ENCODE measurements around the gene ALG11. TPM values are rescaled to one million over a fixed set of nuclear protein-coding genes. Genes with fewer than 3 reads are reported as not detected.
"Not testable (repeated sequence)": the region's sequence is repeated elsewhere in the genome, so short reads cannot be mapped to it uniquely, and the experiment has no call there.

ALG11 gene
- total RNA-seq, 1 donor, result 6.2 TPM

DNA sequence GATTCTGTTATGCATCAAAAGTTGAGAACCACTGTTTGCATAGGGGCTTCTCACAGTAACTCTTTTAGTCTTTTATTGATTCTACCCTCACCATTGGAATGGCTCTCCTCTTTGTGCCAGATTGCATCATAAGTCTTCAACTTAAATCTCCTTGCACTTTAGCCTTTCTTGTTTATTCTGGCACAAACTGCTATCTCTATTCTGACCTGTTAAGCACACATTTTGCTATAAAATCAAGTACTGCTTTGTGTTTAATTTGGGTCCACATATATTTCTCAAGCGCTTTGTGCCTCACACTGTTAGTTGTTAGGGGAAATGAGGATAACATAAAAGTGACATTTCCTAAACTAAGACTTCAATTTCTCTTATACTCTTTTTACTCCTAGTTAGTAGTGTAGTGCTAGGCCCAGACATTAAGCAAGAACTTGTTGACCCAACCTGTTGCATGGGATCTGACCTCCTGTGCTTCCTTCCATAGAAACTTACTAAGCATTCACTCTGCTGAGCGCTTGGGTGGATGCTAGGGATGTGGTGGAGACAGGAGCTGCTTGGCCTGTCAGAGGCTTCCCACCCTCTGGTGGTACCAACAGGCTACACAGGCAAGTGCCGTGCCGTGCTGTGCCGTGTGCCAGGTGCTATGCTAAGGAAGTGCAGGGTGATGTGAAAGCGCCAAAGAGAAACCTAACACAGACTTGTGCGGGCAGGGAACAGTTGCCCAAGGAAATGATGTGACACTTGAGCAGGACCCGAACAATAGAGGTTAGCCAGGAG, 13.5 kb downstream of the ALG11 start:
- no peak for DNase-seq (ENCODE audit: low read depth in 2 of 3, low spot score in 2 of 3)

DNA sequence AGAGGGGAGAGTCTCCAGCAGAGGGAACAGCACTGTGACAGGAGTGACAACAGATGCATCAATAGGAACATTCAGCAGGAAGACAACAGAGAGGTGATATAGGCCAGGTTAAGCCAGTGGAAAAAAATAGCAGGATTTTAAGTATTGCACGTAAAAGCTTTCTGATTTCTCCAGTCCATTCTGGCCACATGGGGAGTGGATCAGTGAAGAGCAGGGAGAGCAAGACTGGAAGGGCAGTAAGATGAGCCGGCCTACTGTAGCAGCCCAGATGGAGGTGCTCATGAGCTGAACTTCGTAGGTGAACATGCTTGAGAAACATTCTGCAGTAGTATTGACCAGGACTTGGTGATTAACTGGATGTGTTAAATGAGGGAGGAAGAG, 14.0 kb downstream of the ALG11 start:
- DNase-seq (ENCODE audit: low read depth in 2 of 3, low spot score in 2 of 3), result no peak

DNA sequence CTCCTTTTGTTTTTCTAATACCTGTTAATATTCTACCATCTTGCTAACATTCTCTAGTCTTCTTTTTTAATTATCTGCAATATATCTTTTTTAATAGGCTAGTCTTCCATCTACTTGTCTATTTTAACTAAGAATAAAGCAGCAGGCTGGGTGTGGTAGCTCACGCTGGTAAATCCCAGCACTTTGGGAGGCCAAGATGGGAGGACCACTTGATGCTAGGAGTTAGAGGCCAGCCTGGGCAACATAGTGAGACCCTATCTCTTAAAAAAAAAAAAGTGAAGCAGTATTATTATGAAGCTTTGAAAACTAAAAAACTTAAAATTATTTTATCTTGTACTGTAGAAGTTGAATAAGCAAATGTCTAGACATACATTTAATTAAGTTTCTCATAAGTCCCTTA, 15.6 kb downstream of the ALG11 start:
- no peak for DNase-seq (ENCODE audit: low read depth in 2 of 3, low spot score in 2 of 3)

DNA sequence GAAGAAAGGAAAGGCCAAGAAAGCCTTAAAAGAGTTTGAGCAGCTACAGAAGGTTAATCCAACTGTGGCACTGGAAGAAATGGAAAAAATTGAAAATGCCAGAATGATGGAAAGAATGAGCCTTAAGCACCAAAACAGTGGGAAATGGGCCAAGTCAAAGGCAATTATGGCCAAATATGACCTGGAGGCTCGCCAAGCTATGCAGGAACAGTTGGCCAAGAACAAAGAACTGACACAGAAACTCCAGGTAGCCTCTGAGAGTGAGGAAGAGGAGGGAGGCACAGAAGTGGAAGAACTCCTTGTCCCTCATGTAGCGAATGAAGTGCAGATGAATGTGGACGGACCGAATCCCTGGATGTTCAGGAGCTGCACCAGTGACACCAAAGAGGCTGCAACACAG, 17.4 kb downstream of the ALG11 start:
- no peak for DNase-seq (ENCODE audit: low read depth in 2 of 3, low spot score in 2 of 3)

DNA sequence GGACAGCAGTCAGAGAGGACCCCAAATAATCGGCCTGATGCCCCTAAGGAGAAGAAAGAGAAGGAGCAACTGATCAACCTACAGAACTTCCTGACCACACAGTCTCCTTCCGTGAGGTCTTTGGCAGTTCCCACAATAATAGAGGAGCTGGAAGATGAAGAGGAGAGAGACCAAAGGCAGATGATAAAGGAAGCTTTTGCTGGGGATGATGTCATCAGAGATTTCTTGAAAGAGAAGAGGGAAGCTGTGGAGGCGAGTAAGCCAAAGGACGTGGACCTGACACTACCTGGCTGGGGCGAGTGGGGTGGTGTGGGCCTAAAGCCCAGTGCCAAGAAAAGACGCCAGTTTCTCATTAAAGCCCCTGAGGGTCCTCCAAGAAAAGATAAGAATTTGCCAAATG, 18.2 kb downstream of the ALG11 start:
- DNase-seq (ENCODE audit: low read depth in 2 of 3, low spot score in 2 of 3), result not testable (repeated sequence)

DNA sequence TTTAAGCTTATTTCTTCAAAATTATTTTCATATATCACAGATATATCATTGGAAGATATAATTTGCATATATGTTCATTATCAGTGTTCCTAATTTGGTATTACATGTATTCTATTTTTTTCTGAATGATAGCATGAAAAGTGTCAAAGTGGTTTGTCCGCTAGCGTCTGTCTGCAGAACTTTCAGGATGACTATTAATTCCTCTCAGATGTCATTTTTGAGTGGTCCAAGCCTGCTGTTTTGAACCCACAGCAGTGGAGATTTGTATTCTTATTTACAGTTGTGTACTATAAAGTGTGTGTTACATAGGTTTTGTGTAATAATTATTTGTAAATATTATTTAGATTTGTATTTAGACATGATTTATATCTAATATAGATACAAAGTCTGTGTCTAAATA, 20.8 kb downstream of the ALG11 start:
- no peak for DNase-seq (ENCODE audit: low read depth in 2 of 3, low spot score in 2 of 3)

DNA sequence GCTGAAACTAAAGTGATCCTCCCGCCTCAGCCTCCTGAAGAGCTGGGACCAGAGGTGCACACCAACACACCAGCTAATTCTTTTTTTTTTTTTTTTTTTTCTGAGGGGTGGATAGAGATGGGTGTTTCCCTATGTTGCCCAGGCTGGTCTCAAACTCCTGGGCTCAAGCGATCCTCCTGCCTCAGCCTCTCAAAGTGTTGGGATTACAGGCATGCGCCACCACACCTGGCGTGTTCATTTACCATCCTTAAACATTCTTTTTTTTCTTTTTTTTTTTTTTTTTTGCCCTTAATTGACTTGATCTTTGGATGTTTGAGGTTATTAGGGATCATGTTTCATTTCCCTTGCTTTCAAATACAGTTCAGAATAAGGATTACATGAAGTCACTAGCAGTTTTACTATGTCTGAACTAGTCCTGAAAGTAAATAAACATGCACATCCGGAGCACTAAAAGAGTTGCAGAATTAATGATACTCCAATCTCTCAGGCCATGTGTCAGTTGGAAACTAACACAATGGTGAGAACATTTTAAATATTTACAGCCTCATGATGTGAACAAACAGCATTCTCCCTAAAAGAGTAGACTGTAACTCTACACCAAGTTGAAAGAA, 22.5 kb downstream of the ALG11 start:
- DNase-seq (ENCODE audit: low read depth in 2 of 3, low spot score in 2 of 3), result no peak

DNA sequence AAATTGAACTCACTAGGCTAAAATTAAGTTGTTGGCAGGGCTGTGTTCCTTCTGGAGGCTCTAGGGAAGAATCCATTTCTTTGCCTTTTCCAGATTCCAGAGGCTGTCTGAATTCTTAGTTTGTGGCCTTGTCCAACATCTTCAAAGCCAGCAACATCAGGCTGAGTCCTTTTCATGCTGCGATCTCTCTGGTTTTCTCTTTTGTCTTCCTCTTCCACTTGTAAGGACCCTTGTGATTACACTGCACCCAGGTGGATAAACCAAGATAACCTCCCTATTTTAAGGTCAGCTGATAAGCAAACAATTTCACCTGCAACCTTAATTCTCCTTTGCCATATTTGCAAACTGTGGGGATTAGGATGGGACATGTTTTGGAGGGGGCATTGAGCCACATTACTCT, 23.8 kb downstream of the ALG11 start:
- no peak for DNase-seq (ENCODE audit: low read depth in 2 of 3, low spot score in 2 of 3)

DNA sequence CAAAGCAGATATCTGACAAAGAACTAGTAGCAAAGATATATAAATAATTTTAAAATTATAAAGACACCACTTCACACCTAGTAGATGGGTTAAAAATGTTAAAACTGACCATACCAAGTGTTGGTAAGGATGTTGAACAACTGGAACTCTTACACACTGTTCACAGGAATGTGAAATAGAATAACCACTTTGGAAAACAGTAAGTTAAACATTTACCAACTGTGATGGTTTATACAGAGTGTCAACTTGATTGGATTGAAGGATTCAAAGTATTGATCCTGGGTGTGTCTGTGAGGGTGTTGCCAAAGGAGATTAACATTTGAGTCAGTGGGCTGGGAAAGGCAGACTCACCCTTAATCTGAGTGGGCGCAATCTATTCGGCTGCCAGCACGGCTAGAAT, 31.5 kb downstream of the ALG11 start:
- DNase-seq (ENCODE audit: low read depth in 2 of 3, low spot score in 2 of 3), result no peak

DNA sequence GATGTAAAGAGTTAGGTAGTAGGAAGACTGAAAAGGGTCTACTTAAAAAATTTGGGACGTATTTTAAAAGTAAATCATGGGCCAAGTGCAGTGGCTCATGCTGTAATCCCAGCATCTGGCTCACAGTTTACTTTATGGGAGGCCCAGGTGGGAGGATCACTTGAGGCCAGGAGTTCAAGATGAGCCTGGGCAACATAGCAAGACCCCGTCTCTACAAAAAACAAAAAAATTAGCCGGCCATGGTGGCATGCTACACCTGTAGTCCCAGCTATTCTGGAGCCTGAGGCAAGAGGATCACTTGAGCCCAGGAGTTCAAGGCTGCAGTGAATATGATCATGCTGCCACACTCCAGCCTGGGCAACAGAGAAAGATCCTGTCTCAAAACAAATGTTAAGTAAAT, 35.3 kb downstream of the ALG11 start:
- DNase-seq (ENCODE audit: low read depth in 2 of 3, low spot score in 2 of 3), result no peak

DNA sequence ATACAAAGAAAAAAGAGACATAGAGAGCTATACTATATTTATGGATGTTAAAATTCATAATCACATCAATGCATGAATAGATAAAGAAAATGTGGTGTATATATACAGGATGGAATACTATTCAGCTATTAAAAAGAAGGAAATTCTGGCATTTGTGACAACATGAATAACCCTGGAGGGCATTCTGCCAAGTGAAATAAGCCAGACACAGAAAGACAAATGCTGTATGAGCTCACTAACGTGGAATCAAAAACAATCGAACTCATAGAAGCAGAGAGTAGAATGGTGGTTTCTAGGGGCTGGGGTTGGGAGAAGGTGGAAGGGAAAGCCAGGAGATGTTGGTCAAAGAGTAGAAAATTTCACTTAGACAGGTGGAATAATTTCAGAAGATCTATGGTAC, 36.3 kb downstream of the ALG11 start:
- no peak for DNase-seq (ENCODE audit: low read depth in 2 of 3, low spot score in 2 of 3)

DNA sequence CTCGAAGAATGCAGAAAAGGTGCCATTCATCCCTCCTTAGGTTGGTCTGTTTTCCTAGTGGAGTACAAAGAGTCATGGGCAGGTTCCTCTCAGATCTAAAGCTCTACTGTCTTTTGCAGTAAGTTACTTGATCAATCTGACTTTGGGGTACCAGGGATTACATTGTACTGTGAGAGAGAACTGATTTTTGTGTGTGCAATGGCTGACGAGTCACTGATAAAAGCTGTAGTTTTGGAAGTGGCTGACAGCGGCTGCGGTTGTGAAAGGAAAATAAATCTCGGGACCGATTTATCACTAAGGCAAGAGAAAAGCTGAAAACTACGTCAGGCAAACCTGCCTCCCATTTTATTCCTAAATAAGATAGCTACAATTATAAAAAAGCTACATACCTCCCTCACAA, 39.2 kb downstream of the ALG11 start:
- DNase-seq (ENCODE audit: low read depth in 2 of 3, low spot score in 2 of 3), result no peak

DNA sequence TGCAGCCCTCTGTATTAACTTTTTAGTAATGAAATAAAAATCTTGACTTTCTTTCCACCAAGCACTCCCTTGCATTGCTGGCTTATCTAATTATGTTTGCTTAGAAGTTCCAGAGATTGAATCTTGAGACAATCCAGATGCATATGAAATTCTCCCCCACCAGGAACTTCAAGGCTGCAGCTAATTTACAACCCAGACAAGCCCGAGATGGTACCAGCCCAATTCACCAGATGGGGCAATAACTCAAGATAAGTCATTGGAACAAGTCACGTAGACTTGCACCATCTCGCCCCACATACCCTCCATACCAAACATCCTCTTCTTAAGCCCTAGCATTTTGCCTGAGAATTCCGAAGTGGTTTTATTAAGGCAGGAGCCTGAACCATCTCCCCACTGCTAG, 41.3 kb downstream of the ALG11 start:
- DNase-seq (ENCODE audit: low read depth in 2 of 3, low spot score in 2 of 3), result no peak

DNA sequence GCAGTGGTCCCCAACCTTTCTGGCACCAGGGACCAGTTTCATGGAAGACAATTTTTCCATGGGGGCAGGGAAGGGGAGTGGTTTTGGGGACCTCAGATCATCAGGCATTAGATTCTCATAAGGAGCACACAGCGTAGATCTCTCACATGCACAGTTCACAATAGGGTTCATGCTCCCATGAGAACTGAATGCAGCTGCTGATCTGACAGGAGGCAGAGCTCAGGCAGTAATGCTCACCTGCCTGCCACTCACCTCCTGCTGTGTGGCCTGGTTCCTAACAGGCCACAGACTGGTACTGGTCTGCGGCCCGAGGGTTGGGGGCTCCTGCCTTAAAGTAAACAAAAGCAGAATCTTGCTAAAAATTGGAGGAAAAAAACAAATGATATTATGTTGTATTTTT, 48.9 kb downstream of the ALG11 start:
- DNase-seq (ENCODE audit: low read depth in 2 of 3, low spot score in 2 of 3), result not testable (repeated sequence)

DNA sequence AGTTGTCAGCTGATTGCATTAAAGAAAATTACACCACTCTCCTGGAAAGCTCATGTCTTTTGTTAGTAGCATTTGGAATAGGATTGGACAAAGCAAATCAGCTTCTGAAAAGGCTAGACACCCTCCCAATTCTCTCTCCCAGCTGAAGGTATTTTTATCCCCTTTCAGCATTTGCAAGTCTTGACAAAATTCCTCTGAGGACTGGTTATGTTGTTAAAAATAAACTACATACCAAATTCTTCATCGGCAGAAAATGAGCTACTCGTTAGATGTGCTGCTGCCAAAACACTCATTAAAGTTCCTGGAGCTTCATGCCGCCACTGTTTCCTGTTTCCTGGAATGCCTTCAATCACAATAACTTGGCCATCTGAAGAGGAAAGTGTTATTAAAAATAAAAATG, 49.4 kb downstream of the ALG11 start:
- DNase-seq (ENCODE audit: low read depth in 2 of 3, low spot score in 2 of 3), result no peak

DNA sequence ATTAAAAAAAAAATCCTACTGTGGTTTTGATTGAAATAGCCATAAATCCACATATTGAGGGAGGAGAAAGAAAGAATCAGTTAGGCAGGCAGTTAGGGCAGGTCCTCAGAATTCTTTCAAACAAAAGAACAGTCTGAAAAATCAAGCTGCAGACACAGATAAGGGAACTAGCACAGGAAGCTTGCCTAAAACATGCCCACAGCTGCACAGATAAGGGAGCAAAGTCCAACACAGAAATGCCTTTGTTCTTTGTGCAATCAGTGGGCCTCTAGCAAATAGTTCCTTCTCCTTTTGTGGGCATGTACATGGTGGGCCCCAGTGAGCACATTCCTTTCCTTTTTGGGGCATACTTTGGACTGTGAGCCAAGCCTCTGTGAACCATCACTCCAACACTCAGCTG, 55.0 kb downstream of the ALG11 start:
- DNase-seq (ENCODE audit: low read depth in 2 of 3, low spot score in 2 of 3), result peak in 2 of 3 donors; percentile 26 to 46

DNA sequence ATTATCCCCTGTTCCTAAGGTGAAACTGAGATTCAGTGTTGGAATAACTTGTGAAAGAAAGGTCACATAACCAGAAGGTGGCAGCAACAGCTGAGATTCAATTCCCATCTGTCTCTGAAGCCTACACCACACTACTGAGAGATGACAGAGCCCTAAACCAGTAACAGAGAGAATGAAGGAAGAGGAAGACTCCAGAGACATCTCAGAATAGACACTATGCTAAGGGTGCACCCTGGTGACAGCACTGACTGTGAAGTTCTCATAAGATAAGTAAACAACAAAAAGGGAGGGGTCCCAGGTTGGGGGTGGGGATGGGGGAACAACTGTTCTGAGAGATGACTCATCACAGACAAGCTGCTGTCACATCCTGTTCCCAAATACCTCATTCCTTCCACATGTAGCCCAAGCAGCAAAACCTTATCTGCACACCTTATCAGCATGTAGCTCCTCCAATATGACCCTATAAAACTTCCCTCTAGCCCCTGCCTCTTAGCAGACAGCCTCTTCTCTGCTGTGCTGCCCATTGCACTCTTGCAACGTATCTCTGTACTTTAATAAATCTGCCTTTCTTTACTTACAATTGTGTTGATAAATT, 58.8 kb downstream of the ALG11 start:
- peak in 2 of 3 donors; percentile 11 to 21 for DNase-seq (ENCODE audit: low read depth in 2 of 3, low spot score in 2 of 3)

Other genes with a start within 250 kb of the ALG11 start
- 7.0 TPM for gene DHRS12, start 208.2 kb upstream of the ALG11 start, total RNA-seq
- gene TMEM272, start 167.2 kb upstream of the ALG11 start, total RNA-seq, result 0.81 TPM
- not detected for gene CCDC70, start 150.4 kb upstream of the ALG11 start, total RNA-seq
- 14.0 TPM for gene ATP7B, start 948 bp upstream of the ALG11 start, total RNA-seq
- 4.0 TPM for gene UTP14C, start 12.3 kb downstream of the ALG11 start, total RNA-seq
- 0.27 TPM for gene NEK5, start 116.7 kb downstream of the ALG11 start, total RNA-seq
- gene NEK3, start 147.2 kb downstream of the ALG11 start, total RNA-seq, result 6.7 TPM

Measured in hematopoietic multipotent progenitor cell (in vitro differentiated cells).